Upper lobe of left lung (tissue), 6 donors: Measurements from ENCODE around the gene FUT2. TPM values are rescaled to one million over a fixed set of nuclear protein-coding genes. Genes with fewer than 3 reads are reported as not detected.

ENCODE experiments used
- ATAC-seq, 2 donors: fragments of 200-7000 bp; cut with Tn5 transposase; one replicate each; pipeline ENCODE4 v1.9.1; 2022; ENCODE audit warnings: mild to moderate bottlenecking in 2 of 2, moderate library complexity in 2 of 2; ENCODE audit not compliant: low FRiP score in 2 of 2
- DNase-seq, 2 donors: peaks; one replicate each; pipeline ENCODE4 v3.0.0-alpha.2; 2019 to 2020
- H3K27ac ChIP-seq, 4 donors: fragments of 200-600 bp; sonication (generic); one replicate each; pipeline ENCODE4 v1.5.1; 2016 to 2019
- H3K27me3 ChIP-seq, 4 donors: fragments of 200-600 bp; sonication (generic); one replicate each; pipeline ENCODE4 v1.5.1; 2017 to 2019
- H3K36me3 ChIP-seq, 4 donors: fragments of 200-600 bp; sonication (generic); one replicate each; pipeline ENCODE4 v1.5.1; 2016 to 2019
- H3K4me1 ChIP-seq, 4 donors: fragments of 200-600 bp; sonication (generic); one replicate each; pipeline ENCODE4 v1.5.1; 2018 to 2019
- H3K4me3 ChIP-seq, 4 donors: fragments of 200-600 bp; sonication (generic); one replicate each; pipeline ENCODE4 v1.5.1; 2017 to 2019; ENCODE audit warnings: mild to moderate bottlenecking in 2 of 4, moderate library complexity in 1 of 4
- H3K9me3 ChIP-seq, 4 donors: fragments of 200-600 bp; sonication (generic); one replicate each; pipeline ENCODE4 v1.5.1; 2018 to 2019
- CTCF ChIP-seq, 6 experiments: fragments of 450-650 bp in 4 of 6; fragments of 200-600 bp in 2 of 6; sonication (generic) in 2 of 6; IDR thresholded peaks; one replicate each; pipeline ENCODE4 v1.5.1; 2016 to 2019; ENCODE audit warnings: antibody characterized with exemption in 6 of 6
- EP300 ChIP-seq, 4 donors: sonication (generic); formaldehyde crosslinking; IDR thresholded peaks; one replicate each; pipeline ENCODE4 v1.5.1; 2017; ENCODE audit warnings: antibody characterized with exemption in 4 of 4, control low read depth in 2 of 4
- POLR2A ChIP-seq, 4 donors: fragments of 450-650 bp; IDR thresholded peaks; one replicate each; pipeline ENCODE4 v1.5.1; 2016 to 2017; ENCODE audit warnings: antibody characterized with exemption in 4 of 4, mild to moderate bottlenecking in 2 of 4
- POLR2AphosphoS5 ChIP-seq, 2 donors: sonication (generic); formaldehyde crosslinking; IDR thresholded peaks; one replicate each; pipeline ENCODE4 v1.5.1; 2017; ENCODE audit warnings: antibody characterized with exemption in 2 of 2
- WGBS, 2 donors: methylation state at CpG; one replicate each; pipeline ENCODE4 v1.1.5; 2017 to 2018; 5-methylcytosine and 5-hydroxymethylcytosine counted together
- total RNA-seq, 6 donors: library from RNA; depleted of rRNA in 4 of 6; stranded (reverse); fragments of >200 nt in 4 of 6; gene quantifications; one replicate each; pipeline versions ENCODE4 v1.1.0 to v1.2.1, GENCODE V29; 2016 to 2021
- donor health status: DM: no; HTN: no; CAD: no; lungs with moderate emphysema.
- donor health status: DM: no; HTN: yes; CAD: no; lungs with severe emphysema.

FUT2 gene
- total RNA-seq, 6 donors from 2014 or later: 0.15 to 4.7 (median 1.9) TPM; not detected in 1

GRCh38 chr19:48741129-48741999 lies 45.6 kb downstream of the FUT2 start:
- Histone ChIP-seq H3K4me1 (peaks cover 13 to 53% (median 19%) of the 10 kb centered on the region in 4 donors), H3K27me3 (peaks cover 0 to 9% (median 2%) of the 10 kb centered on the region in 4 donors), H3K36me3 (no peaks in the 10 kb centered on the region), H3K9me3 (no peaks in the 10 kb centered on the region), H3K4me3 (peak overlapping the region in 3 of 4 donors; percentile 60 to 66 (median 62)), H3K27ac (peak overlapping the region; percentile 81 to 94 (median 87))
- ATAC-seq: peak in 1 of 2 donors; percentile 58
- WGBS, 2 donors: 42% methylated on average over 8 to 32 of the region's 35 CpGs
- peak; percentile 54 to 91 for DNase-seq
- TF ChIP-seq POLR2AphosphoS5 (IDR thresholded peaks at IDR 0.05) (peak; percentile 30 to 75), CTCF (IDR thresholded peaks at IDR 0.05) (no peak), POLR2A (IDR thresholded peaks at IDR 0.05) (peak in 3 of 4 donors; percentile 17 to 52 (median 50)), EP300 (IDR thresholded peaks at IDR 0.05) (peak in 1 of 4 donors; percentile 17)

GRCh38 chr19:48742096-48742495 lies 46.3 kb downstream of the FUT2 start:
- peaks cover 0 to 9% (median 2%) of the 10 kb centered on the region in 4 donors for H3K27me3 ChIP-seq
- H3K4me1 ChIP-seq: peaks cover 16 to 61% (median 24%) of the 10 kb centered on the region in 4 donors
- H3K4me3 ChIP-seq: no peak overlapping the region
- DNase-seq: no peak
- TF ChIP-seq EP300 (IDR thresholded peaks at IDR 0.05) (no peak), POLR2A (IDR thresholded peaks at IDR 0.05) (no peak), CTCF (IDR thresholded peaks at IDR 0.05) (no peak), POLR2AphosphoS5 (IDR thresholded peaks at IDR 0.05) (no peak)
- ATAC-seq: no peak
- no peaks in the 10 kb centered on the region for H3K9me3 ChIP-seq
- 86 to 93% methylated on average over 11 of the region's 11 CpGs for WGBS, 2 donors
- H3K36me3 ChIP-seq: peaks cover 0 to 4% (median 0%) of the 10 kb centered on the region in 4 donors
- peak overlapping the region; percentile 64 to 89 (median 83) for H3K27ac ChIP-seq

DNA sequence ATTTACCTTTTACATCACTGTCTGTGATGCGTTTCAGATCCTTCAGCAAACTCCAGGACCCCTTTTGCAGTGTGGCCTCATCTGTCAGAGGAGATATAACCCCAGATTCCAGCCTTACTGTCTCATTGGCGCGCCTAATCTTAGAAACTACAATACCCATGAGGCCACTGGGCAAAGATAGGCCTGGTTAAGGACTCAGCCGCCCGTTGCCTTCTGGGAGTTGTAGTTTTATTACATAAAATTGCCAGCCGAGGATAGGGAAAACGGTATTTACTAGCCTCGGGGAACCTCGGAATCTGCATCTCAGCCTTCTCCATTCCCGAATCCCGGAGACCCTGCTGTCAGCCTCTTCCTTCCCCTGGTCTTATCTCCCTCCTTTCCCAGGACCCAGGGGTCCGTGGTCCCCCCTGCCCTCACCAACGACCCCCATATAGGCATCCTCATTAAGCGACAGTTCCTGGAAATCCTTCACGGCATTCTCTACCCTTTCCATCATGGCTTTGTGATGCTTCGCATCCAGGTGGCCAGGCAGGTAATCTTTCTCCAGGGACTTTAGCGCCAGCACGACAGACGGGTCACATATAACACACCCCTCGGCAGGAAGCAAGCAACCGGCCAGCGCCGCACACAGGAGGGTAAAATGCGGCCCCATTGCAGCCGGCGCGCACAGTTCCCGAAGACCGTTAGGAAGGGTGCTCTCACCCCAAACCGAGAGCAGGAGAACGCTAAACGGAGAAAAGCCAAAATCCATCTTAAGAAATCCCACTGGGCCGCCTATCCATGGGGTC lies 49.6 kb downstream of the FUT2 start:
- peak in 1 of 2 donors; percentile 62 for DNase-seq
- Histone ChIP-seq H3K4me3 (no peak overlapping the region), H3K4me1 (peaks cover 5 to 40% (median 18%) of the 10 kb centered on the region in 4 donors), H3K9me3 (no peaks in the 10 kb centered on the region), H3K27ac (peak overlapping the region in 1 of 4 donors; percentile 35), H3K36me3 (peaks cover 0 to 20% (median 2%) of the 10 kb centered on the region in 4 donors), H3K27me3 (no peaks in the 10 kb centered on the region)
- 48 to 50% methylated on average over 29 to 33 of the region's 33 CpGs for WGBS, 2 donors
- peak in 1 of 2 donors; percentile 72 for ATAC-seq
- no peak for TF ChIP-seq POLR2A (IDR thresholded peaks at IDR 0.05)
- no peak for TF ChIP-seq EP300 (IDR thresholded peaks at IDR 0.05)
- TF ChIP-seq POLR2AphosphoS5 (IDR thresholded peaks at IDR 0.05): peak in 1 of 2 donors; percentile 31

DNA sequence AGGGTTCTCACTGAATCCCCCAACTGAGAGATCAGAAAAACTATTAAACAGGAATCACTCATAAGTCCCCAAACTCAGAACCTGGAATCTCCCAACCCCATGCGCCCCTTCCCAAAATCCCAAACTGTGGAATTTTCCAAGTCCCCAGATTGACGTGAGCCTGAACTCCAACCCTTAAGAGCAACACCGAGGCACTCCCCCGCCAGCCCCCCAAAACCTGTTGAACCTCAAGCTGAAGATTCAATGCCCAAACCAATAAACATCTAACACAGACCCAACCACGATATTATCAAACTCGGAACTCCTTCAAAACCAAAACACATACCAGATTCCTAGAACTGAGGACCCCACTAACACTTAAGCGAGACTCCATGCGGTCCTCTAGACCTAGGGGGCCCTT lies 50.3 kb downstream of the FUT2 start:
- TF ChIP-seq POLR2AphosphoS5 (IDR thresholded peaks at IDR 0.05): no peak
- TF ChIP-seq EP300 (IDR thresholded peaks at IDR 0.05): no peak
- no peak for TF ChIP-seq POLR2A (IDR thresholded peaks at IDR 0.05)
- no peak for TF ChIP-seq CTCF (IDR thresholded peaks at IDR 0.05)
- peaks cover 0 to 27% (median 2%) of the 10 kb centered on the region in 4 donors for H3K36me3 ChIP-seq
- H3K27me3 ChIP-seq: no peaks in the 10 kb centered on the region
- H3K27ac ChIP-seq: no peak overlapping the region
- WGBS, 2 donors: 82% methylated on average over 8 of the region's 8 CpGs
- H3K4me1 ChIP-seq: peaks cover 5 to 44% (median 18%) of the 10 kb centered on the region in 4 donors
- no peak overlapping the region for H3K4me3 ChIP-seq
- no peak for DNase-seq
- ATAC-seq: no peak
- H3K9me3 ChIP-seq: no peaks in the 10 kb centered on the region
